AG09319 (cell line): ENCODE data around the gene ZNF185.

Experiments used
- DNase-seq: peaks from one replicate; pipeline ENCODE4 v3.0.0-alpha.2; 2010; ENCODE audit warnings: low read depth; ENCODE audit errors: extremely low read depth
- TF ChIP-seq, protein P1 (sequence below): IDR thresholded peaks from 2 replicates; pipeline ENCODE4 v1.5.1; 2011; ENCODE audit warnings: low read depth, mild to moderate bottlenecking, inconsistent platforms, low read length, moderate library complexity

The ZNF185 gene

DNA sequence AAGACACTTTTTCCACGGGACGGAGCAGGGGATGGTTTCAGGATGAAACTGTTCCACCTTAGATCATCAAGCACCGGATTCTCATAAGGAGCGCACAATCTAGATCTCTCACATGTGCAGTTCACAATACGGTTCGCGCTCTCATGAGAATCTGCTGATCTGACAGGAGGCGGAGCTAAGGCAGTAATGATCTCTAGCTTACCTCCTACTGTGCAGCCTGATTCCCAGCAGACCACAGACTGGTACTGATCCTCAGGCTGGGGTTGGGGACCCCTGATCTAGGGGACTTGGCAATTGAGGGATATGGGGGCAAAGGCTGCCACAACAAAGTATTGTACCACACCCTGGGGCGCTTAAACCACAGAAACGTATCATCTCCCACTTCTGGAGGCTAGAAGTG is 25.7 kb downstream of the ZNF185 start:
- DNase-seq, result no peak

DNA sequence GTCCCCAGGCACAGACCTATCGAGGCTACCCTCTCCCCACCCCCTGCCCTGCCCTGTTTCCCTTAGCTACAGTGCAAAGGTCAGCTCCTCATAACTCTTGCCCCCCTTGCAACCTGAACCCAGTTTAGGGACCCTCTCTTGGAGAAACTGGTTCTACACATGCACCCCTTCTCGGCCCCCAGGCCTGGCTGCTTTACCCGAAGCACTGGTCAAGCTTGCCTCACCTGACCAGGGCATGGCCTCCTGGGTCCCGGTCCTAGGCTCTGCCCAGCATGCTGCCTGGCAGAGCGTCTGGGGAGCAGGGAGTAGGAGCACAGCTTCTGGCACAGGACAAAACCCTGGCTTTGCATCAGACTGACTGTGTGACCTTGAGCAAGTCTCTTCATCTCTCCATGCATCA is 28.0 kb downstream of the ZNF185 start:
- no peak for DNase-seq
- TF ChIP-seq, protein P1, sequence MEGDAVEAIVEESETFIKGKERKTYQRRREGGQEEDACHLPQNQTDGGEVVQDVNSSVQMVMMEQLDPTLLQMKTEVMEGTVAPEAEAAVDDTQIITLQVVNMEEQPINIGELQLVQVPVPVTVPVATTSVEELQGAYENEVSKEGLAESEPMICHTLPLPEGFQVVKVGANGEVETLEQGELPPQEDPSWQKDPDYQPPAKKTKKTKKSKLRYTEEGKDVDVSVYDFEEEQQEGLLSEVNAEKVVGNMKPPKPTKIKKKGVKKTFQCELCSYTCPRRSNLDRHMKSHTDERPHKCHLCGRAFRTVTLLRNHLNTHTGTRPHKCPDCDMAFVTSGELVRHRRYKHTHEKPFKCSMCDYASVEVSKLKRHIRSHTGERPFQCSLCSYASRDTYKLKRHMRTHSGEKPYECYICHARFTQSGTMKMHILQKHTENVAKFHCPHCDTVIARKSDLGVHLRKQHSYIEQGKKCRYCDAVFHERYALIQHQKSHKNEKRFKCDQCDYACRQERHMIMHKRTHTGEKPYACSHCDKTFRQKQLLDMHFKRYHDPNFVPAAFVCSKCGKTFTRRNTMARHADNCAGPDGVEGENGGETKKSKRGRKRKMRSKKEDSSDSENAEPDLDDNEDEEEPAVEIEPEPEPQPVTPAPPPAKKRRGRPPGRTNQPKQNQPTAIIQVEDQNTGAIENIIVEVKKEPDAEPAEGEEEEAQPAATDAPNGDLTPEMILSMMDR, result no peak

More for the DNA sequence above, 25.7 kb downstream of the ZNF185 start:
- TF ChIP-seq, protein P1, result no peak

DNA sequence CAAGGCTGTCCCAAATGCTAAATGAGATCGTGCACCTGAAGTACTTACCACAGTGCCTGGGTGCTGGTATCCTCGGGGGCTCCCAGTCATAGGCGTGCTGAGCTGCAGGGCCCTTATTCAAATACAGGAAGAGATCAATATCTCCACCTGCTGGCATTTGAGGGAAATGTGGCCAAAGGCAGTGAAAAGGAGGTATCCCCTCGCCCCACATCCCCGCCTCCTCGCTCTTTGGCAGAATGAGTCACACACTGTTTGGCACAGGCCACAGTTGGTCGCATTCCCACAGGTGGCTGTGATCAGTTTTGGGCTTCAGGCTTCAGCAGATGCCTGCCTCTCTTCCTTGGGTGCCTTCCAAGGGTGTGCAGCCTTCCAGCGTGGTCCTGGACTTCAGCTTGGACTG is 28.4 kb downstream of the ZNF185 start:
- TF ChIP-seq, protein P1, result peak; percentile 43
- peak; percentile 35 for DNase-seq

DNA sequence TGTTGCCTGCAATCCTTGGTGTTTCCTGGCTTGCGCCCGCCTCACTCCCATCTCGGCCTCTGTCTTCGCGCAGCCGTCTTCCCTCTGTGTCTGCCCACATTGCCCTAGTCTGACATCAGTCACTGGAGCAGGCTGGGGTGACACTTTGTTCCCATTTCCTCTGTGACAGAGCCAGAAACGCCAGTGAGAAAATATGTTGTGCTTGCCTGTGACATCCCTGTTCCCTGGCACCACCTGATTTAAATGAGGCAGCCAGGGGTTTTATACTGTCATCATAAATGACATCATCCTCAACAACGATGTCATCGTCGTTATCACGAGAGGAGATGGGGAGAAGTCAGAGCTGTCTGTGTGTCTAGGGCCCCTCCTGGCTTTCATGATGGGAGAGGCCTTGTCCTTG is 29.1 kb downstream of the ZNF185 start:
- DNase-seq, result no peak
- TF ChIP-seq, protein P1, result no peak

DNA sequence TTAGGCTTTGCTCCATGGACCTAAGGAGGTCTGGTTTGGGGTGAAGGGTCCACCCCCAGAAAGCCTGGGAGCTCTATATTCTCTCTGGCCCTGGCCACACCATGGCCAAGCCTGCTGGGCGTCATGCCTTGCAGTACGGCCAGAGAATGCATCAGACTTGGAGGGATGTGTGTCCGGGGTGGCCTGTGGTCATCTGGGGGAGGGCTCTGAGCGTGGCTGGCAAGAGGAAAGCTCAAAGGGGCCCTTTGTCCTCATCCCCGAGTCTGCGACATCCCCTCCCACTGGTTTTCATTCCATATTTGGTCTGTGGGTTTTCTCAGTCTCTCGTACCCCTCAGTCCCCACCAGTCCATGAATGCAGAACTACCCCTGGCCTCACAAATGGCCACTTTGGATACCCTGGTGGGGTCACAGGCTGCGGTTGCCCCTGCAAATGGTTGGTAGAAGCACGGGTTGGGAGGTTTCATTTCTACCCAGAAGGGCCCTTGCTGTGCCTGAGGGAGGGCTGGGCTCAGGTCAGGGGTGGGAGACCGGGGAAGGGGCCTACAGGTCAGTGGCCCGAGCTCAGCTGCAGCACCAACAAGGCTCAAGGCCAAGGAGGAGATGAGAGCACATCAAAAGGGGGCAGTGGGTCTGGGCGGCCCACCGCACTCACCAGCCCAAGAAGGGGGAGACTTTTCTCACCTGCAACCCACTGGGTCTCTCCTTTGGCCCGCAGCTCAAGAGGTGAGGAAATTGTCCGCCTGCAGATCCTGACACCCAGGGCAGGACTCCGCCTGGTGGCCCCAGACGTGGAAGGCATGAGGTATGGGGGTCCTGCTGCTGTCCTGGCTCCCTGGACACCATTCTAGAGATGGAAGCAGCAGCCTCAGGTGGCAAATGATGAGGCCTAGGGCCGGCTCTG is 30.2 kb downstream of the ZNF185 start:
- TF ChIP-seq, protein P1, result no peak
- DNase-seq, result no peak

DNA sequence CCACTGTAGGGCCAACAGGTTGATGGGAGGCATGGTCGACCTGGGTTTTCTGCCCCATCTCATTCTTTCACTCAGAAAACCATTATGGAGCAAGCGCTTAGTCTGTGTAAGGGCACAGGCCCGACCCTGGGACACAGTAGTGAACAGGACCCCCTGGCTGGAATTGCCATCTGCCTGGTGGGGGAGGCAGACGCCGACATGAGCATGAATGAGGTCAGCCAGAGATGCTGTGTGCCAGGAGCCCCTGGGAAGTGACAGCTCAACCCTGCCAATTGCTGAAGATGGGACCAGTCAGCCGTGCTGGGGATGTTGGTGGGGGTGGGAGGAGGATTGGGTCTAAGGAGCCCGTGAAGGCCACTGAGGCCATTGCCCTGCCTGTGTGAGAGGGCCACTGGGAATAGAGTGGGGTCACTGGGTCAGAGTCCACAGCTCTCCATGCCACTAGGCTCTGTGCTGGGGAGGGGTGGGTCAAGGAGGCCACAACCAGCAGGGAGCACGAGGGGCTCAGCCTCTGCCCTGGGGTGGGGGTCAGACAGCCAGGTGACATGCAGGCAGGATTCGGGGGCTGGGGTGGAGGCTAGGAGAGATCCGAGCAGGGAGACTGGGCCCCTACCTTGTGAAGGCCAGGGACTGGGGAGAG is 31.0 kb downstream of the ZNF185 start:
- DNase-seq, result no peak
- TF ChIP-seq, protein P1, result no peak

DNA sequence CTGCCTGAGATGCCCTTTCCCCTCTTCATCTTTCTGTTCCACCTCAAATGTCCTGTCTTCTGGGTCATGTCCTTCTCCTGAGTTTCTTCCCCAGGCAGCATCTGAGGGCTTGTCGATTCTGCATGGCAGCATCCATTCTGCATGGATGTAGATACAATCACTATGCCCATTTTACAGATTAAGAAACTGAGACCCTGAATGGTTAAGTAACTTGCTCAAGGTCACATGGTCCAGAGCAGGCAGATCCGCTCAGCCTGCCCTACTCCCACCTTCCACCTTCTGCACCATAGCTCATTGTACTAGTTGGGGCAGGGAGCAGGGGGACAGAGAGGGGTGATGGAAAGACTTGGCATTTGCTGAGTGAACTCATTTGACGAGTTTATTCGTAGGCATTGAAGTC is 32.0 kb downstream of the ZNF185 start:
- TF ChIP-seq, protein P1, result no peak
- no peak for DNase-seq
